Activated naive CD8-positive, alpha-beta T cell treated with anti-CD3 and anti-CD28 coated beads, Interleukin-2, amount 50 U/mL, for 16 hours (primary cell): ENCODE data around the gene ALLC.
"Not testable (repeated sequence)": the region's sequence is repeated elsewhere in the genome, so short reads cannot be mapped to it uniquely, and the experiment has no call there.

Experiments used
- DNase-seq: peaks from one replicate; pipeline ENCODE4 v3.0.0-alpha.2; 2020; ENCODE audit warnings: low read depth, low spot score

The ALLC gene

GRCh38 chr2:3654531-3655225 is 3.3 kb upstream of the ALLC start:
- DNase-seq = no peak

GRCh38 chr2:3655871-3656761 is 1.9 kb upstream of the ALLC start:
- no peak for DNase-seq

- no peak for DNase-seq
These were observed 958 bp upstream of the ALLC start for GRCh38 chr2:3656762-3657721.

GRCh38 chr2:3659447-3660432 is 1.7 kb downstream of the ALLC start:
- DNase-seq = no peak

GRCh38 chr2:3660640-3661039 is 2.6 kb downstream of the ALLC start:
- not testable (repeated sequence) for DNase-seq

- DNase-seq = no peak
These were observed 3.2 kb downstream of the ALLC start for GRCh38 chr2:3661149-3661660.

GRCh38 chr2:3662239-3662638 is 4.2 kb downstream of the ALLC start:
- DNase-seq = no peak

- DNase-seq = no peak
These were observed 6.1 kb downstream of the ALLC start for GRCh38 chr2:3664118-3664517.

- no peak for DNase-seq
These were observed 6.9 kb downstream of the ALLC start for GRCh38 chr2:3664925-3665324.

- DNase-seq = no peak
These were observed 8.0 kb downstream of the ALLC start for GRCh38 chr2:3665886-3666612.

GRCh38 chr2:3666613-3666975 is 8.6 kb downstream of the ALLC start:
- DNase-seq = no peak

- no peak for DNase-seq
These were observed 9.2 kb downstream of the ALLC start for GRCh38 chr2:3667151-3667631.

GRCh38 chr2:3669656-3670055 is 11.7 kb downstream of the ALLC start:
- DNase-seq = no peak

- no peak for DNase-seq
These were observed 12.4 kb downstream of the ALLC start for GRCh38 chr2:3670376-3670775.

- DNase-seq = no peak
These were observed 12.9 kb downstream of the ALLC start for GRCh38 chr2:3670941-3671340.

GRCh38 chr2:3672861-3673678 is 15.1 kb downstream of the ALLC start:
- DNase-seq = no peak

GRCh38 chr2:3674066-3674845 is 16.3 kb downstream of the ALLC start:
- no peak for DNase-seq

- DNase-seq = no peak
These were observed 17.7 kb downstream of the ALLC start for GRCh38 chr2:3675687-3676086.
